NT2/D1 (cell line): ENCODE data around the gene ADGRD1.

Experiments
- SUZ12 ChIP-seq: IDR thresholded peaks from 2 replicates; pipeline ENCODE4 v1.6.1; 2011; ENCODE audit not compliant: insufficient read length, insufficient read depth; ENCODE audit errors: extremely low read depth
- YY1 ChIP-seq: IDR thresholded peaks from 2 replicates; pipeline ENCODE4 v1.6.1; 2011; ENCODE audit not compliant: insufficient read length, insufficient read depth
- ZNF274 ChIP-seq: IDR thresholded peaks from 2 replicates; pipeline ENCODE4 v1.6.1; 2011; ENCODE audit warnings: mild to moderate bottlenecking, low read depth, low read length

DNA sequence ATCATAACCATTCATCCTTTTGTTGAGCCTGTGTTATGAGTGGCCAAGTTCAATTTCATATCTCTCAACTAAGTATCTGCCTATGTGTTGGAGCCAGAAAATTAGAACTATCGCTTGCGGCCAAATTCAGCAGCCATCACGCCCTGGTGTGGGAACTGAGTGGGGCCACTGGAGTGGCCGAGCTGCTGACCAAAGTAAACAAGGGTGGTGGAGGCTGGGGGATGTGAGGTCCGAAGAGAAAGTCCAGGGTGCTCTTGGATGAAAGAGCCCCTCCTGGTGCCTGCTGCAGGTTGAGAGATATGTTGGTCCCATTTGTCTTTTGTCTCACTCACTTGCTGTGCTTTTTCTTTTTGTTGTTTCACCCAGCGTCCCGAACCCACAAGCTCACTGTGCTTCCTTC is 14.9 kb downstream of the ADGRD1 start:
- TF ChIP-seq SUZ12 (no peak), YY1 (no peak), ZNF274 (no peak)
